Neural cell (in vitro differentiated cells): ENCODE results near the gene JAZF1.

Experiments used
- EP300 ChIP-seq: fragments of 450-650 bp; conservative IDR thresholded peaks from 2 replicates; pipeline ENCODE4 v1.6.1; 2014; ENCODE audit warnings: antibody characterized with exemption, mild to moderate bottlenecking, moderate library complexity; ENCODE audit not compliant: poor library complexity, severe bottlenecking
- EZH2 ChIP-seq: fragments of 200-600, 300-800 bp; shearing (Covaris generic), sonication (generic); IDR thresholded peaks from 2 replicates; pipeline ENCODE4 v1.6.1; 2014; ENCODE audit warnings: antibody characterized with exemption, low read length, borderline replicate concordance, mild to moderate bottlenecking; ENCODE audit not compliant: insufficient read depth, poor library complexity, severe bottlenecking
- POLR2AphosphoS5 ChIP-seq: IDR thresholded peaks from 2 replicates; pipeline ENCODE4 v1.6.1; 2012
- SMC3 ChIP-seq: fragments of 450-650 bp; conservative IDR thresholded peaks from 2 replicates; pipeline ENCODE4 v1.6.1; 2014; ENCODE audit warnings: antibody characterized with exemption, mild to moderate bottlenecking, moderate library complexity; ENCODE audit not compliant: poor library complexity
- TF ChIP-seq, protein P1 (sequence below): fragments of 450-650 bp; IDR thresholded peaks from 2 replicates; pipeline ENCODE4 v1.5.1; 2014; ENCODE audit warnings: antibody characterized with exemption, mild to moderate bottlenecking, moderate library complexity; ENCODE audit not compliant: poor library complexity, severe bottlenecking
- TF ChIP-seq, protein P2 (sequence below): IDR thresholded peaks from 2 replicates; pipeline ENCODE4 v1.6.1; 2012; ENCODE audit warnings: borderline replicate concordance

DNA sequence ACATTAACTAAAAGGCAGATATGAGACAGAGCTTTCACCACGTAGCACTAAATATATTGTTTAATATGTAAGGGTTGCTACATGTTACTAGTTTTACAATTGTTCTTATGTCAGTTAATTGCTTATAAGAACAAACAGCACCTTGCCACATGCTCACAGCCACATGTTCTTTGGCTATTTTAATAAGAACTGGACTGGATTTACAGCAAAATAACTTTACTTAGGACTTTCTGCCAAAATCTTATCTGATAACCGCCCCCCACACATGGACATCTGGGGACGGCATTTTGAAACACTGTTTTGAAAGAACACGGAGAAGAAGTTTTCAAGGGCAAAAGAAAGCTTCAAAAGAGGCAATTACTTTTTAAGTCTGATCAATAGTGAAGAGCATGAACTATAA is 45.3 kb downstream of the JAZF1 start:
- TF ChIP-seq, protein P1, sequence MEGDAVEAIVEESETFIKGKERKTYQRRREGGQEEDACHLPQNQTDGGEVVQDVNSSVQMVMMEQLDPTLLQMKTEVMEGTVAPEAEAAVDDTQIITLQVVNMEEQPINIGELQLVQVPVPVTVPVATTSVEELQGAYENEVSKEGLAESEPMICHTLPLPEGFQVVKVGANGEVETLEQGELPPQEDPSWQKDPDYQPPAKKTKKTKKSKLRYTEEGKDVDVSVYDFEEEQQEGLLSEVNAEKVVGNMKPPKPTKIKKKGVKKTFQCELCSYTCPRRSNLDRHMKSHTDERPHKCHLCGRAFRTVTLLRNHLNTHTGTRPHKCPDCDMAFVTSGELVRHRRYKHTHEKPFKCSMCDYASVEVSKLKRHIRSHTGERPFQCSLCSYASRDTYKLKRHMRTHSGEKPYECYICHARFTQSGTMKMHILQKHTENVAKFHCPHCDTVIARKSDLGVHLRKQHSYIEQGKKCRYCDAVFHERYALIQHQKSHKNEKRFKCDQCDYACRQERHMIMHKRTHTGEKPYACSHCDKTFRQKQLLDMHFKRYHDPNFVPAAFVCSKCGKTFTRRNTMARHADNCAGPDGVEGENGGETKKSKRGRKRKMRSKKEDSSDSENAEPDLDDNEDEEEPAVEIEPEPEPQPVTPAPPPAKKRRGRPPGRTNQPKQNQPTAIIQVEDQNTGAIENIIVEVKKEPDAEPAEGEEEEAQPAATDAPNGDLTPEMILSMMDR, result no peak
- TF ChIP-seq POLR2AphosphoS5 (no peak), EZH2 (no peak), SMC3 (no peak), EP300 (no peak)
- TF ChIP-seq, protein P2, sequence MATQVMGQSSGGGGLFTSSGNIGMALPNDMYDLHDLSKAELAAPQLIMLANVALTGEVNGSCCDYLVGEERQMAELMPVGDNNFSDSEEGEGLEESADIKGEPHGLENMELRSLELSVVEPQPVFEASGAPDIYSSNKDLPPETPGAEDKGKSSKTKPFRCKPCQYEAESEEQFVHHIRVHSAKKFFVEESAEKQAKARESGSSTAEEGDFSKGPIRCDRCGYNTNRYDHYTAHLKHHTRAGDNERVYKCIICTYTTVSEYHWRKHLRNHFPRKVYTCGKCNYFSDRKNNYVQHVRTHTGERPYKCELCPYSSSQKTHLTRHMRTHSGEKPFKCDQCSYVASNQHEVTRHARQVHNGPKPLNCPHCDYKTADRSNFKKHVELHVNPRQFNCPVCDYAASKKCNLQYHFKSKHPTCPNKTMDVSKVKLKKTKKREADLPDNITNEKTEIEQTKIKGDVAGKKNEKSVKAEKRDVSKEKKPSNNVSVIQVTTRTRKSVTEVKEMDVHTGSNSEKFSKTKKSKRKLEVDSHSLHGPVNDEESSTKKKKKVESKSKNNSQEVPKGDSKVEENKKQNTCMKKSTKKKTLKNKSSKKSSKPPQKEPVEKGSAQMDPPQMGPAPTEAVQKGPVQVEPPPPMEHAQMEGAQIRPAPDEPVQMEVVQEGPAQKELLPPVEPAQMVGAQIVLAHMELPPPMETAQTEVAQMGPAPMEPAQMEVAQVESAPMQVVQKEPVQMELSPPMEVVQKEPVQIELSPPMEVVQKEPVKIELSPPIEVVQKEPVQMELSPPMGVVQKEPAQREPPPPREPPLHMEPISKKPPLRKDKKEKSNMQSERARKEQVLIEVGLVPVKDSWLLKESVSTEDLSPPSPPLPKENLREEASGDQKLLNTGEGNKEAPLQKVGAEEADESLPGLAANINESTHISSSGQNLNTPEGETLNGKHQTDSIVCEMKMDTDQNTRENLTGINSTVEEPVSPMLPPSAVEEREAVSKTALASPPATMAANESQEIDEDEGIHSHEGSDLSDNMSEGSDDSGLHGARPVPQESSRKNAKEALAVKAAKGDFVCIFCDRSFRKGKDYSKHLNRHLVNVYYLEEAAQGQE, result no peak
